ENCODE results near the gene ANKRD40.

DNA sequence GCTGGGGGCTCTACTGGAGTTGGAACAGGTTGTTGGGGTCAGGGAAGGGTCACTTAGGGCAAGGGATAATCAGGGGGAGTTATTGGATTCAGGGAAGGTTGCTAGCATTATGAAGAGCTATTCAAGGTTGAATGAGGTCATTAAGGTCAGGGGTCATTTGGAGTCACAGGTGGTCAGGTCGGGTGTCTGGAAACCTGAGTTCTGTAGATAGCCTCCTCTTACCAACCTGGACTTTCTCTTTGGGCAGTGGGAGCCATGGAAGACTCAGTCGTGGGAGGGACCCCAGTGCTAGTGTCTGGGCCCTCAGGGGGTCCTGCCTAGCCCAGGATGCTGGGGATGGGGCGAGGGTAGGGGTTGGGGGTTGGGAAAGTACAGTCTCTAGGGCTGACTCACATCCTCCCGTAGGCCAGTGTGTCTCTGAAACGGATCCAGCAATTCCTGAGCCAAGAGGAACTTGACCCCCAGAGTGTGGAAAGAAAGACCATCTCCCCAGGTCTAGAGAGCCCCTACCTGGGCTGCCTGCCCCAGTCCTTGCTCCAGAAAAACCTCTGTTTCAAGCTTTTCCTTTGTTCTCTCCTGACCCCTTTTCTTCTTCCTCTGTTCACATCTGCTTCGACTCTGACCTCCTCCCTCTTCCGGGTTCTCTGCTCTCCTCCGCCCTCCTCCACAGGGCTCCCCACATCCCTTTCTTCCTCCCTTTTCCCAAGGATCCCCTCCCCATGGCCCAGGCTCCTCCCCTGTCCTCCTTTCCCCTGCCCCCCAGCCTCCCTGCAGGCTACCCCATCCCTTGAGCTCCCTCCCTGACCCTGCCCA lies 39.5 kb downstream of the ANKRD40 start:
- TF ChIP-seq, protein P1, sequence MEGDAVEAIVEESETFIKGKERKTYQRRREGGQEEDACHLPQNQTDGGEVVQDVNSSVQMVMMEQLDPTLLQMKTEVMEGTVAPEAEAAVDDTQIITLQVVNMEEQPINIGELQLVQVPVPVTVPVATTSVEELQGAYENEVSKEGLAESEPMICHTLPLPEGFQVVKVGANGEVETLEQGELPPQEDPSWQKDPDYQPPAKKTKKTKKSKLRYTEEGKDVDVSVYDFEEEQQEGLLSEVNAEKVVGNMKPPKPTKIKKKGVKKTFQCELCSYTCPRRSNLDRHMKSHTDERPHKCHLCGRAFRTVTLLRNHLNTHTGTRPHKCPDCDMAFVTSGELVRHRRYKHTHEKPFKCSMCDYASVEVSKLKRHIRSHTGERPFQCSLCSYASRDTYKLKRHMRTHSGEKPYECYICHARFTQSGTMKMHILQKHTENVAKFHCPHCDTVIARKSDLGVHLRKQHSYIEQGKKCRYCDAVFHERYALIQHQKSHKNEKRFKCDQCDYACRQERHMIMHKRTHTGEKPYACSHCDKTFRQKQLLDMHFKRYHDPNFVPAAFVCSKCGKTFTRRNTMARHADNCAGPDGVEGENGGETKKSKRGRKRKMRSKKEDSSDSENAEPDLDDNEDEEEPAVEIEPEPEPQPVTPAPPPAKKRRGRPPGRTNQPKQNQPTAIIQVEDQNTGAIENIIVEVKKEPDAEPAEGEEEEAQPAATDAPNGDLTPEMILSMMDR (IDR thresholded peaks at IDR 0.05; ENCODE audit: extremely low read depth in 1 of 2, insufficient read depth in 1 of 2, low read depth in 1 of 2, low read length in 2 of 2) = no peak
- TF ChIP-seq, protein P2, sequence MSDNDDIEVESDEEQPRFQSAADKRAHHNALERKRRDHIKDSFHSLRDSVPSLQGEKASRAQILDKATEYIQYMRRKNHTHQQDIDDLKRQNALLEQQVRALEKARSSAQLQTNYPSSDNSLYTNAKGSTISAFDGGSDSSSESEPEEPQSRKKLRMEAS (IDR thresholded peaks at IDR 0.05; ENCODE audit: insufficient read depth, insufficient read length) = no peak
- TF ChIP-seq POLR2A (IDR thresholded peaks at IDR 0.05; ENCODE audit: low read depth, low read length) (peak; percentile 30), EZH2 (IDR thresholded peaks at IDR 0.05; ENCODE audit: borderline replicate concordance, low read depth, low read length, severe bottlenecking) (no peak), MYC (IDR thresholded peaks at IDR 0.05; ENCODE audit: low read depth, low read length) (no peak), POLR2AphosphoS5 (IDR thresholded peaks at IDR 0.05; ENCODE audit: insufficient read depth, low read depth, low read length) (peak; percentile 59), GATA2 (IDR thresholded peaks at IDR 0.05; ENCODE audit: insufficient read depth, insufficient read length, low read depth, low read length) (no peak), JUN (IDR thresholded peaks at IDR 0.05; ENCODE audit: borderline replicate concordance, insufficient read depth, insufficient read length, low read depth) (no peak)
